Measurements from ENCODE around the gene JAML. TPM values are rescaled to one million over a fixed set of nuclear protein-coding genes. Genes with fewer than 3 reads are reported as not detected.

Gene JAML
- total and polyA plus RNA-seq, 8 donors, result 0.39 to 7.4 (median 2.3) TPM

- Histone ChIP-seq H3K4me3 (no peak overlapping the region), H3K36me3 (no peaks in the 10 kb centered on the region), H3K9me3 (no peaks in the 10 kb centered on the region), H3K27me3 (no peaks in the 10 kb centered on the region), H3K27ac (no peak overlapping the region), H3K4me1 (no peaks in the 10 kb centered on the region)
- ATAC-seq, result no peak
- no peak for TF ChIP-seq CTCF (IDR thresholded peaks at IDR 0.05)
- DNase-seq, result no peak
- FAIRE-seq, result no peak
- 65 to 66% methylated on average over 12 of the region's 12 CpGs for WGBS, 2 donors
- intact Hi-C loops (cut with DNase I), result no loop called here
Measured at GRCh38 chr11:118167906-118168305, 56.9 kb downstream of the JAML start.

- FAIRE-seq (no peak), ATAC-seq (no peak), DNase-seq (no peak)
- H3K9me3 ChIP-seq, result no peaks in the 10 kb centered on the region
- H3K4me3 ChIP-seq, result no peak overlapping the region
- intact Hi-C loops (cut with DNase I), result no loop called here
- H3K27me3 ChIP-seq, result no peaks in the 10 kb centered on the region
- H3K4me1 ChIP-seq, result no peaks in the 10 kb centered on the region
- no peak for TF ChIP-seq CTCF (IDR thresholded peaks at IDR 0.05)
- no peaks in the 10 kb centered on the region for H3K36me3 ChIP-seq
- H3K27ac ChIP-seq, result no peak overlapping the region
- WGBS, 2 donors, result 76% methylated on average over 2 of the region's 2 CpGs
Measured at GRCh38 chr11:118167253-118167652, 57.6 kb downstream of the JAML start.

- H3K4me3 ChIP-seq, result no peak overlapping the region
- H3K9me3 ChIP-seq, result no peaks in the 10 kb centered on the region
- no peaks in the 10 kb centered on the region for H3K4me1 ChIP-seq
- ATAC-seq (no peak), FAIRE-seq (no peak), DNase-seq (no peak)
- no peak overlapping the region for H3K27ac ChIP-seq
- no peaks in the 10 kb centered on the region for H3K27me3 ChIP-seq
- 77 to 84% methylated on average over 14 to 17 of the region's 17 CpGs for WGBS, 2 donors
- H3K36me3 ChIP-seq, result no peaks in the 10 kb centered on the region
- intact Hi-C loops (cut with DNase I), result no loop called here
- no peak for TF ChIP-seq CTCF (IDR thresholded peaks at IDR 0.05)
Measured at GRCh38 chr11:118166641-118167040, 58.2 kb downstream of the JAML start.

- WGBS, 2 donors, result 63 to 65% methylated on average over 2 of the region's 2 CpGs
- FAIRE-seq, result no peak
- H3K27me3 ChIP-seq, result no peaks in the 10 kb centered on the region
Measured at GRCh38 chr11:118164885-118165284, 59.9 kb downstream of the JAML start.

GRCh38 chr11:118163494-118163893 is 61.3 kb downstream of the JAML start:
- ATAC-seq (no peak), FAIRE-seq (no peak), DNase-seq (no peak)
- intact Hi-C loops (cut with DNase I), result no loop called here
- no peak for TF ChIP-seq CTCF (IDR thresholded peaks at IDR 0.05)
- no peaks in the 10 kb centered on the region for H3K27me3 ChIP-seq
- no peaks in the 10 kb centered on the region for H3K9me3 ChIP-seq
- H3K4me3 ChIP-seq, result no peak overlapping the region
- WGBS, 2 donors, result 75 to 78% methylated on average over 5 of the region's 5 CpGs
- H3K27ac ChIP-seq, result no peak overlapping the region
- H3K36me3 ChIP-seq, result no peaks in the 10 kb centered on the region
- H3K4me1 ChIP-seq, result no peaks in the 10 kb centered on the region

More at GRCh38 chr11:118164885-118165284, 59.9 kb downstream of the JAML start:
- TF ChIP-seq CTCF (IDR thresholded peaks at IDR 0.05), result no peak
- H3K4me3 ChIP-seq, result no peak overlapping the region
- intact Hi-C loops (cut with DNase I), result no loop called here
- no peak overlapping the region for H3K27ac ChIP-seq
- ATAC-seq, result no peak
- no peak for DNase-seq
- no peaks in the 10 kb centered on the region for H3K9me3 ChIP-seq
- H3K4me1 ChIP-seq, result no peaks in the 10 kb centered on the region
- no peaks in the 10 kb centered on the region for H3K36me3 ChIP-seq
